HEK293T (cell line): ENCODE measurements around the gene DLAT.
"Not testable (repeated sequence)": the region's sequence is repeated elsewhere in the genome, so short reads cannot be mapped to it uniquely, and the experiment has no call there.

Experiments
- CTCF ChIA-PET: fragments of 350-600 bp; formaldehyde crosslinking; extraction: SDS; loops from one replicate; lab custom pipeline; 2021; ENCODE audit warnings: antibody characterized with exemption, inconsistent platforms; lab: Yijun Ruan, JAX
- POLR2A ChIA-PET: fragments of 350-600 bp; formaldehyde crosslinking; extraction: SDS; loops from one replicate; lab custom pipeline; 2020; ENCODE audit warnings: antibody characterized with exemption, inconsistent platforms; lab: Yijun Ruan, JAX
- DNase-seq: peaks from one replicate; pipeline ENCODE4 v3.0.0; 2012; ENCODE audit warnings: mixed read lengths; ENCODE audit errors: extremely low spot score
- ARNT ChIP-seq: fragments of 450-650 bp; IDR thresholded peaks from 2 replicates; pipeline ENCODE4 v1.6.1; 2017; ENCODE audit warnings: mild to moderate bottlenecking
- BHLHE40 ChIP-seq: fragments of 450-650 bp; IDR thresholded peaks from 2 replicates; pipeline ENCODE4 v1.6.1; 2016; ENCODE audit warnings: mild to moderate bottlenecking, moderate library complexity, borderline replicate concordance
- CTBP1 ChIP-seq: fragments of 450-650 bp; IDR thresholded peaks from 2 replicates; pipeline ENCODE4 v1.6.1; 2016; ENCODE audit warnings: borderline replicate concordance
- ELF4 ChIP-seq: fragments of 450-650 bp; IDR thresholded peaks from 2 replicates; pipeline ENCODE4 v1.6.1; 2017; ENCODE audit warnings: antibody characterized with exemption
- FOXA1 ChIP-seq: fragments of 450-650 bp; IDR thresholded peaks from 2 replicates; pipeline ENCODE4 v1.6.1; 2016; ENCODE audit warnings: mild to moderate bottlenecking
- FOXK2 ChIP-seq: fragments of 450-650 bp; IDR thresholded peaks from 2 replicates; pipeline ENCODE4 v1.6.1; 2016; ENCODE audit warnings: mild to moderate bottlenecking
- FOXM1 ChIP-seq: fragments of 450-650 bp; IDR thresholded peaks from 2 replicates; pipeline ENCODE4 v1.6.1; 2017; ENCODE audit warnings: mild to moderate bottlenecking, borderline replicate concordance
- HDGF ChIP-seq: fragments of 450-650 bp; IDR thresholded peaks from 2 replicates; pipeline ENCODE4 v1.6.1; 2017; ENCODE audit warnings: antibody characterized with exemption, borderline replicate concordance
- L3MBTL2 ChIP-seq: fragments of 450-650 bp; conservative IDR thresholded peaks from 2 replicates; pipeline ENCODE4 v1.6.1; 2016; ENCODE audit warnings: mild to moderate bottlenecking
- LEF1 ChIP-seq: fragments of 450-650 bp; IDR thresholded peaks from 2 replicates; pipeline ENCODE4 v1.6.1; 2017; ENCODE audit warnings: mild to moderate bottlenecking, borderline replicate concordance
- NFRKB ChIP-seq: fragments of 450-650 bp; IDR thresholded peaks from 2 replicates; pipeline ENCODE4 v1.6.1; 2016; ENCODE audit warnings: mild to moderate bottlenecking, moderate library complexity
- SP1 ChIP-seq: fragments of 450-650 bp; IDR thresholded peaks from 2 replicates; pipeline ENCODE4 v1.6.1; 2017
- SUZ12 ChIP-seq: fragments of 450-650 bp; IDR thresholded peaks from 2 replicates; pipeline ENCODE4 v1.6.1; 2016; ENCODE audit warnings: mild to moderate bottlenecking
- TARDBP ChIP-seq: fragments of 450-650 bp; IDR thresholded peaks from 2 replicates; pipeline ENCODE4 v1.6.1; 2016
- ZNF384 ChIP-seq: fragments of 450-650 bp; IDR thresholded peaks from 2 replicates; pipeline ENCODE4 v1.6.1; 2016
- TF ChIP-seq, protein P1 (sequence below): fragments of 450-650 bp; IDR thresholded peaks from 2 replicates; pipeline ENCODE4 v1.6.1; 2016

Gene DLAT

DNA sequence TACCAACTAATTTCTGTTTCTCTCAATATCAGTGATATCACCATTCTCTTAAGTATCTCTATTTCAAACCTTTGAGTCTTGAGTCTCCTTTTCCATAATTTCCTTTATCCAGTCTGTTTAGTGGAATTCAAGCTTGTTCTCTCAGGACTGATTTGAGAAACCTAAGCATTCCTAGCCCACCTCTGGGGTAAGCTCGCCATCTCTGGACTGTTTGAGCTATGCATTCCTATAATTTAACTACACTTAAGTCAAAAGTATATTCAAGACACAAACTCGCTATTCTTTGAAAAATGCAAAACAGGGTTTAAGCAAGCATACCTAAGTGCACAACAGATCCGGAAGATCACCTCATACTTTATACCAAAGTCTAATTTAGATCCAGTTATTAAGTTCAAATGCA, 2.1 kb upstream of the DLAT start:
- POLR2A ChIA-PET = no interaction called here
- no peak for DNase-seq

DNA sequence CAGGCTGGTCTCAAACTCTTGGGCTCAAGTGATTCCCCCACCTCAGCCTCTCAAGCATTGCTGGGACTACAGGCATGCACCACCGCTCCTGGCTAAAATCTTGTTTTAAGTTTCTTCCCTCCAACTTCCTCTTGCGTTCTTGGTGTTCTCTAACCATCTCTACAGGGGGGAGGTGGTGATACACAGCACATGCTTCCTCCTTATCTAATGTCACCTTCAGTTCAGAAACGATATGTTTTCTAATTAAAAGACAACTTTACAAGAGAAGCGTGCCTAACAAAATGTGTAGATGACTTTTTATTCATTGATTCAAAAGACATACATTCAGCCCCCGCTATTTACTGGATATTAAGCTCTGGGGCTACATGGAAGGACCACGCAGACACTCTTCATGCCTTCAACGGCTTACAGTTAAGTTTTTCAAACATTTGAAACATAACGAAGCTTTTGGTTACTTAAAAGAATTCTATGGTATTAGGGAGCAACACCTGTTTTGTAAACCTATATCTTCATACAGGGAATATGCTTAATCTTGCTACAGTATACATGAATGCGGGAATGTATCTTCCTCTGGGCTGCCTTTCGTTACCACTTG, 933 bp upstream of the DLAT start:
- DNase-seq = no peak
- ChIA-PET CTCF (interaction anchor here (0.6 to 1.5 kb wide), 2 partner anchors 43 to 251 kb away, joined by 3 read pairs; no protein-coding TSS in a partner anchor), POLR2A (interaction anchor here (0.7 to 2.1 kb wide), 7 partner anchors 63 to 154 kb away, joined by 3 to 10 read pairs (median 4); partner anchors contain the start of genes ALG9, SDHD and TIMM8B)
- peak; percentile 26; the same call in 1 of the 2 replicates for TF ChIP-seq L3MBTL2
- no peak for TF ChIP-seq HDGF

More for the DNA sequence above, 2.1 kb upstream of the DLAT start:
- TF ChIP-seq ARNT (no peak), SUZ12 (no peak), L3MBTL2 (no peak), LEF1 (no peak), BHLHE40 (no peak), CTBP1 (no peak), TARDBP (no peak), FOXK2 (no peak), HDGF (no peak), NFRKB (no peak), ZNF384 (no peak), FOXM1 (no peak), SP1 (no peak), ELF4 (no peak), FOXA1 (no peak)
- TF ChIP-seq, protein P1, sequence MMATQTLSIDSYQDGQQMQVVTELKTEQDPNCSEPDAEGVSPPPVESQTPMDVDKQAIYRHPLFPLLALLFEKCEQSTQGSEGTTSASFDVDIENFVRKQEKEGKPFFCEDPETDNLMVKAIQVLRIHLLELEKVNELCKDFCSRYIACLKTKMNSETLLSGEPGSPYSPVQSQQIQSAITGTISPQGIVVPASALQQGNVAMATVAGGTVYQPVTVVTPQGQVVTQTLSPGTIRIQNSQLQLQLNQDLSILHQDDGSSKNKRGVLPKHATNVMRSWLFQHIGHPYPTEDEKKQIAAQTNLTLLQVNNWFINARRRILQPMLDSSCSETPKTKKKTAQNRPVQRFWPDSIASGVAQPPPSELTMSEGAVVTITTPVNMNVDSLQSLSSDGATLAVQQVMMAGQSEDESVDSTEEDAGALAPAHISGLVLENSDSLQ = no peak
- CTCF ChIA-PET = interaction anchor here (0.6 kb wide), 1 partner anchor 64 kb away, joined by 3 read pairs; the partner anchor contains the start of genes SDHD and TIMM8B

DNA sequence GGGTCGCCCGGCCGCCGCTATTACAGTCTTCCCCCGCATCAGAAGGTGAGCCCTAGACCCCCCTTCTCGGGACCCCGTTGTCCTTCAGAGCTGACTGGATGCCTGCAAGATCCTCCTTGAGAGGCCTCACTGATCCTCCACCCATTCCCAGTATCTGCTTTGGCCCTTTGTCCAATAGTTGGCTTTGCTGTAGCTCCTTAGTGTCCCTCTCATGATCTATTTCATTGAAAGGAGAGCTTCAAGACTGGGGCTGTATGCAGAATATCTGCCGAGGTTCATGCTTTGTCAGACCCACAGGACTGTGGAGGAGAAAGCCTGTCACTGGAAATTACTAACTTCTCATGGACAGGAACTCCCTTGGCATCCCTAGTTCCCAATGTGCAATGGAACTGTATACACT, 499 bp downstream of the DLAT start:
- ChIA-PET POLR2A (interaction anchor here (2.1 kb wide), 1 partner anchor 99 kb away, joined by 10 read pairs; no protein-coding TSS in a partner anchor), CTCF (interaction anchor here (1.5 kb wide), 1 partner anchor 44 kb away, joined by 3 read pairs; no protein-coding TSS in a partner anchor)
- no peak for DNase-seq
- TF ChIP-seq FOXM1 (no peak), L3MBTL2 (no peak), LEF1 (no peak), ZNF384 (no peak), SUZ12 (no peak), FOXK2 (no peak), ELF4 (no peak), ARNT (no peak), BHLHE40 (no peak)
- TF ChIP-seq, protein P1 = no peak

DNA sequence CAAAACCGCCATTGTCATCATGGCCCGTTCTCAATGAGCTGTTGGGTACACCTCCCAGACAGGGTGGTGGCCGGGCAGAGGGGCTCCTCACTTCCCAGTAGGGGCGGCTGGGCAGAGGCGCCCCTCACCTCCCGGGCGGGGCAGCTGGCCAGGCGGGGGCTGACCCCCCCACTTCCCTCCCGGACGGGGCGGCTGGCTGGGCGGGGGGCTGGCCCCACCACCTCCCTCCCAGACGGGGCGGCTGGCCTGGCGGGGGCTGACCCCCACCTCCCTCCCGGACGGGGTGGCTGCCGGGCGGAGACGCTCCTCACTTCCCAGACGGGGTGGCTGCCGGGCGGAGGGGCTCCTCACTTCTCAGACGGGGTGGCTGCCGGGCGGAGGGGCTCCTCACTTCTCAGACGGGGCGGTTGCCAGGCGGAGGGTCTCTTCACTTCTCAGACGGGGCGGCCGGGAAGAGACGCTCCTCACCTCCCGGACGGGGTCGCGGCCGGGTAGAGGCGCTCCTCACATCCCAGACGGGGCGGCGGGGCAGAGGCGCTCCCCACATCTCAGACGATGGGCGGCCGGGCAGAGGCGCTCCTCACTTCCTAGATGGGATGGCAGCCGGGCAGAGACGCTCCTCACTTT, 1.7 kb downstream of the DLAT start:
- POLR2A ChIA-PET, CTCF ChIA-PET, DNase-seq: not testable (repeated sequence)

DNA sequence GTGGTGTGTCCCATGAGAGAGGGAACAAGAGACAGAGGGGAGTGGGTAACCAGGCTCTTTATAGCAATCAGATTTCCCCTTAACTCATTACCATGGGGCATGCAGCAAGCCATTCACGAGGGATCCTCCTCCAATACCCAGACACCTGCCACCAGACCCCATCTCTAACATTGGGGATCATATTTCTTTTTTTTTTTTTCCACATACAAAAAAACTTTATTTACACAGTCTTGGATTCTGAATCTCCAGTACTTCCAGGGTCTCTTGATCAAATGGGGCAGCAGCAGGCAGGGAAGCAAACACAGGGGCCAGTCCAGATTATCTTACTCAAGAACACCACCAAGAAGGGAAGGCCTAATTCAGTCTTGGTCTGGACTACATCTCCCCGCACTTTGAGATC, 4.3 kb downstream of the DLAT start:
- no peak for DNase-seq
- TF ChIP-seq ARNT = no peak
- TF ChIP-seq ZNF384 = peak; percentile 40
- CTCF ChIA-PET = interaction anchor here (0.6 kb wide), 1 partner anchor 45 kb away, joined by 3 read pairs; no protein-coding TSS in a partner anchor
- POLR2A ChIA-PET = no interaction called here

DNA sequence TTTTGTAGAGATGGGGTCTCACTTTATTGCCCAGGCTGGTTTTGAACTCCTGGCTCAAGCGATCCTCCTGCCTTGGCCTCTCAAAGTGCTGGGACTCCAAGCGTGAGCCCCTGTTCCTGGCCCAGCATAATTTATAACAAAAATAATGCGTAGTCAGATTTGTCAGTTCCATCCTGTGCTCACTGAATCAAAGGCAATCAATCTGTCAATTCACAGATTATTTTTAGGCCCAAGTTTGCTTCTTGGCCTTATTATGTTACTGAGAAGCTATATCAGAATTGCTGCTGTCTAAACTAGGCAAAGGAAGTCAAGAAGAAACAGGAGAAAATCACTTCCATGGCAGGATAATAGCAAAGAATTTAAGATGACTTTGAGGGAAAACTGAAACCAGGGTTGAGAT, 8.7 kb downstream of the DLAT start:
- POLR2A ChIA-PET = no interaction called here

More for the DNA sequence above, 8.7 kb downstream of the DLAT start:
- no peak for TF ChIP-seq L3MBTL2
- TF ChIP-seq SUZ12 = no peak
- no peak for TF ChIP-seq ELF4
- TF ChIP-seq, protein P1 = no peak
- no peak for TF ChIP-seq HDGF
- TF ChIP-seq NFRKB = no peak
- TF ChIP-seq ARNT = no peak
- TF ChIP-seq TARDBP = no peak
- no peak for TF ChIP-seq BHLHE40
- no peak for TF ChIP-seq ZNF384
- TF ChIP-seq CTBP1 = no peak
- CTCF ChIA-PET = no interaction called here
- DNase-seq = no peak
